BE2C (cell line): Measurements from ENCODE around the gene IQSEC1.

Source experiments
- DNase-seq: peaks from one replicate; pipeline ENCODE4 v3.0.0-alpha.2; 2020
- H3K27me3 ChIP-seq: fragments of 250-450 bp; sonication (Bioruptor Pico); 2 replicates; pipeline ENCODE4 v1.5.1; 2020; ENCODE audit warnings: mild to moderate bottlenecking
- H3K36me3 ChIP-seq: fragments of 250-450 bp; sonication (Bioruptor Pico); 2 replicates; pipeline ENCODE4 v1.5.1; 2020; ENCODE audit warnings: mild to moderate bottlenecking
- H3K4me1 ChIP-seq: fragments of 250-450 bp; sonication (Bioruptor Pico); 2 replicates; pipeline ENCODE4 v1.5.1; 2020
- H3K4me3 ChIP-seq: 2 replicates; pipeline ENCODE4 v1.5.1; 2011; ENCODE audit warnings: low read depth, low read length
- H3K9me3 ChIP-seq: fragments of 250-450 bp; sonication (Bioruptor Pico); 2 replicates; pipeline ENCODE4 v1.5.1; 2020
- CTCF ChIP-seq: IDR thresholded peaks from 2 replicates; pipeline ENCODE4 v1.5.1; 2012; ENCODE audit warnings: mild to moderate bottlenecking, low read depth, low read length

IQSEC1 gene

GRCh38 chr3:12993517-12994356 is 79.5 kb downstream of the IQSEC1 start:
- Histone ChIP-seq H3K9me3 (no peaks in the 10 kb centered on the region), H3K4me3 (peak overlapping the region; percentile 59), H3K36me3 (no peaks in the 10 kb centered on the region), H3K27me3 (no peaks in the 10 kb centered on the region), H3K4me1 (peaks cover 3% of the 10 kb centered on the region; the same call in 1 of the 2 replicates)
- DNase-seq, result peak; percentile 25
- TF ChIP-seq CTCF, result no peak

GRCh38 chr3:12992629-12993516 is 80.4 kb downstream of the IQSEC1 start:
- no peak for DNase-seq
- Histone ChIP-seq H3K4me3 (peak overlapping the region; percentile 47), H3K27me3 (no peaks in the 10 kb centered on the region), H3K9me3 (no peaks in the 10 kb centered on the region), H3K36me3 (no peaks in the 10 kb centered on the region), H3K4me1 (peaks cover 3% of the 10 kb centered on the region; the same call in 1 of the 2 replicates)
- 0 out of 2 replicates have a peak, but pooled peaks have one; percentile 1 for TF ChIP-seq CTCF

GRCh38 chr3:12991861-12992281 is 81.4 kb downstream of the IQSEC1 start:
- no peaks in the 10 kb centered on the region for H3K36me3 ChIP-seq
- no peaks in the 10 kb centered on the region for H3K27me3 ChIP-seq
- no peaks in the 10 kb centered on the region for H3K9me3 ChIP-seq
- peaks cover 3% of the 10 kb centered on the region; the same call in 1 of the 2 replicates for H3K4me1 ChIP-seq
- no peak for DNase-seq
- no peak for TF ChIP-seq CTCF
- no peak overlapping the region for H3K4me3 ChIP-seq

- Histone ChIP-seq H3K9me3 (no peaks in the 10 kb centered on the region), H3K27me3 (no peaks in the 10 kb centered on the region), H3K36me3 (no peaks in the 10 kb centered on the region), H3K4me3 (no peak overlapping the region), H3K4me1 (peaks cover 5% of the 10 kb centered on the region)
- no peak for TF ChIP-seq CTCF
- DNase-seq, result no peak
Observed at GRCh38 chr3:12991481-12991837, 81.8 kb downstream of the IQSEC1 start.

GRCh38 chr3:12990781-12991480 is 82.3 kb downstream of the IQSEC1 start:
- TF ChIP-seq CTCF, result no peak
- peaks cover 7% of the 10 kb centered on the region for H3K4me1 ChIP-seq
- no peaks in the 10 kb centered on the region for H3K27me3 ChIP-seq
- H3K9me3 ChIP-seq, result no peaks in the 10 kb centered on the region
- H3K36me3 ChIP-seq, result no peaks in the 10 kb centered on the region
- no peak for DNase-seq
- H3K4me3 ChIP-seq, result no peak overlapping the region
